CD1c-positive myeloid dendritic cell (primary cell): Measurements from ENCODE around the gene EML2.
"Not testable (repeated sequence)": the region's sequence is repeated elsewhere in the genome, so short reads cannot be mapped to it uniquely, and the experiment has no call there.

Source experiments
- DNase-seq: peaks from one replicate; pipeline ENCODE4 v3.0.0-alpha.2; 2016; ENCODE audit errors: extremely low spot score

The EML2 gene

GRCh38 chr19:45653634-45654033 is 14.4 kb upstream of the EML2 start:
- no peak for DNase-seq

- DNase-seq, result no peak
Measured at GRCh38 chr19:45650722-45651121, 11.5 kb upstream of the EML2 start.

- DNase-seq, result no peak
Measured at GRCh38 chr19:45646345-45646698, 7.1 kb upstream of the EML2 start.

- DNase-seq, result peak; percentile 58
Measured at GRCh38 chr19:45645631-45646344, 6.6 kb upstream of the EML2 start.

- no peak for DNase-seq
Measured at GRCh38 chr19:45645068-45645630, 6.0 kb upstream of the EML2 start.

GRCh38 chr19:45643927-45644771 is 5.0 kb upstream of the EML2 start:
- DNase-seq, result no peak

- peak; percentile 90 for DNase-seq
Measured at GRCh38 chr19:45643024-45643926, 4.1 kb upstream of the EML2 start.

- DNase-seq, result peak; percentile 87
Measured at GRCh38 chr19:45641274-45642105, 2.3 kb upstream of the EML2 start.

GRCh38 chr19:45640849-45641273 is 1.7 kb upstream of the EML2 start:
- no peak for DNase-seq

GRCh38 chr19:45637890-45638667 is 1.1 kb downstream of the EML2 start:
- no peak for DNase-seq

GRCh38 chr19:45636902-45637301 is 2.3 kb downstream of the EML2 start:
- no peak for DNase-seq

- DNase-seq, result no peak
Measured at GRCh38 chr19:45636275-45636674, 2.9 kb downstream of the EML2 start.

- DNase-seq, result peak; percentile 31
Measured at GRCh38 chr19:45632468-45633196, 6.6 kb downstream of the EML2 start.

- DNase-seq, result no peak
Measured at GRCh38 chr19:45630463-45630862, 8.7 kb downstream of the EML2 start.

- no peak for DNase-seq
Measured at GRCh38 chr19:45629704-45630103, 9.5 kb downstream of the EML2 start.

- DNase-seq, result not testable (repeated sequence)
Measured at GRCh38 chr19:45628219-45628618, 11.0 kb downstream of the EML2 start.

GRCh38 chr19:45623984-45624383 is 15.2 kb downstream of the EML2 start:
- no peak for DNase-seq

GRCh38 chr19:45621976-45622503 is 17.2 kb downstream of the EML2 start:
- no peak for DNase-seq

- no peak for DNase-seq
Measured at GRCh38 chr19:45621389-45621788, 17.8 kb downstream of the EML2 start.
